GM12891 (cell line): ENCODE data around the gene MPLKIP. TPM values are rescaled to one million over a fixed set of nuclear protein-coding genes. Genes with fewer than 3 reads are reported as not detected.
"Not testable (repeated sequence)": the region's sequence is repeated elsewhere in the genome, so short reads cannot be mapped to it uniquely, and the experiment has no call there.

ENCODE experiments used
- DNase-seq: peaks from one replicate; pipeline ENCODE4 v3.0.0; 2011; ENCODE audit warnings: low spot score; ENCODE audit not compliant: insufficient read length
- FAIRE-seq: peaks from 2 replicates; lab custom pipeline; 2011; peaks lifted over from hg19 to GRCh38; lab: Jason Lieb, UNC
- PAX5 ChIP-seq: IDR thresholded peaks from 2 replicates; pipeline ENCODE4 v1.6.1; 2011; ENCODE audit warnings: low read length, moderate library complexity, mild to moderate bottlenecking; ENCODE audit not compliant: insufficient read depth, severe bottlenecking
- POLR2A ChIP-seq: IDR thresholded peaks from 2 replicates; pipeline ENCODE4 v1.6.1; 2011; ENCODE audit warnings: low read depth, low read length, control low read depth
- POLR2AphosphoS5 ChIP-seq: IDR thresholded peaks from 2 replicates; pipeline ENCODE4 v1.6.1; 2011; ENCODE audit warnings: low read depth, low read length, control low read depth
- POU2F2 ChIP-seq: IDR thresholded peaks from 2 replicates; pipeline ENCODE4 v1.6.1; 2011; ENCODE audit warnings: low read depth, mild to moderate bottlenecking, control low read depth, low read length, moderate library complexity
- SPI1 ChIP-seq: IDR thresholded peaks from 2 replicates; pipeline ENCODE4 v1.6.1; 2011; ENCODE audit warnings: low read depth, low read length, control low read depth
- TAF1 ChIP-seq: IDR thresholded peaks from 2 replicates; pipeline ENCODE4 v1.6.1; 2011; ENCODE audit warnings: low read depth, low read length, control low read depth
- polyA plus RNA-seq: library from polyadenylated mRNA; unstranded; fragments of >200 nt; gene quantifications from one replicate; pipeline ENCODE4 v1.2.1, GENCODE V29; 2012; ENCODE audit warnings: low read depth, missing spikeins, inconsistent platforms; ENCODE audit not compliant: missing spikeins

The MPLKIP gene
- 40.1 TPM for polyA plus RNA-seq

DNA sequence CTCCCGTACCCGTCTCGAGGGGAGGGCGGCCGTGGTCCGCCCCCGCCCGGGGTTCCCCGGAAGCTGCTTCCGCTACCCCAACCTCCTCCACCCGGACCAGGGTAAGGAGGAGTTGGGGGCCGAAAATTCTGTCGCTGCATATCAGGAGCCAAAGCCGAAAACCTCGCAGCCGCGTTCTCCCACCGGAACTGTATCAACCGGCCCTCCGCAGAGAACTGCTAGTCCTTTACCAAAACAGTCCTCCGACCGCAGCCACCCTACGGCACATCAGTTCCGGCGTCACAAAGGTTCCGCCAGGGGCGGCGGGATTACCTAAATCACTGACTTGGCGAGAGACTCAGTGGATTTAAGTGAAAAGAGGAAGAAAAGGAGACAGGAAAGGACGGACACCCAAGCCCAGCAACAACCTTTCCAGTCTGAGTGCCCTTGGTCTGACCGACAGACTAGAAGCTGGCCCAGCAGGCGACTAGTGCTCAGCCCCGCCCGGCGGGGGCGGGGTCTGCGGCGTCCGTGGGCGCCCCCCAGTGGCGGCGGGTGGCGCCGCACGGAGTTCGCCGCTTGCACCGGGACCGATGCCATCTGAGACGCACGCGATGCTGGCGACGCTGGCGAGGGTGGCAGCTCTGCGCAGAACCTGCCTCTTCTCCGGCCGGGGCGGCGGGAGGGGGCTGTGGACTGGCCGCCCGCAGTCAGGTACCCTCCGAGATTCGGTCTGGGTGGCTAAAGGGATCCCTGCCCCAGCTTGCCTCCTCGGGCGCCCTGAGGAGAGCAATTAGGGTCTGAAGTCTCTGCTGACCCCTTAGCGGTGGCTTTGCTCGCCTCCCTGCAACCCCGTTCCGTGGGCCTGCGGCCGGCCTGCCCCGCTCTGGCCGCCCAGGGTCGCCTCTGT, at the start of gene MPLKIP, which contains the start of gene SUGCT:
Gene MPLKIP (minus strand): TSS at position 195 of the 889 bp plus-strand sequence. CDS start 55 bp downstream, at position 140.
Gene SUGCT (plus strand): TSS at position 578 of the 889 bp plus-strand sequence.
- FAIRE-seq (peak; percentile 90), DNase-seq (peak; percentile 85)
- TF ChIP-seq PAX5 (no peak), POLR2AphosphoS5 (peak; percentile 82), TAF1 (peak; percentile 98), POLR2A (peak; percentile 78), SPI1 (no peak), POU2F2 (peak; percentile 82)

DNA sequence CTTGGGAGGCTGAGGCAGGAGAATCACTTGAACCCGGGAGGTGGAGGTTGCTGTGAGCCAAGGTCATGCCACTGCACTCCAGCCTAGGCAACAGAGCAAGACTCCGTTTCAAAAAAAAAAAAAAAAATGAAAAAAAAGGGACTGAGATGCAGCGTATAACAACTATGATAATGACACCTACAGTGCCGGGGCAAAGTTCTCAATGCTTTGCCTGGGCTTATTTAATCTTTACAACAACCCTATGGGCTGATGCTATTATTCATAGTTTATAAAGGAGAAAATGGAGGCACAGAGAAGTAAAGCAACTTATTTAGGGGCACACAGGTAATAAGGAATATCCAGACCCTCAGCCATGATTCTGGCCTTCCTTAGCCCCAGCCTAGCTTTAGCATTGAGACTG, 48.0 kb upstream of the MPLKIP start:
- DNase-seq (no peak), FAIRE-seq (no peak)
- TF ChIP-seq POLR2AphosphoS5 (no peak), SPI1 (no peak), PAX5 (no peak)

DNA sequence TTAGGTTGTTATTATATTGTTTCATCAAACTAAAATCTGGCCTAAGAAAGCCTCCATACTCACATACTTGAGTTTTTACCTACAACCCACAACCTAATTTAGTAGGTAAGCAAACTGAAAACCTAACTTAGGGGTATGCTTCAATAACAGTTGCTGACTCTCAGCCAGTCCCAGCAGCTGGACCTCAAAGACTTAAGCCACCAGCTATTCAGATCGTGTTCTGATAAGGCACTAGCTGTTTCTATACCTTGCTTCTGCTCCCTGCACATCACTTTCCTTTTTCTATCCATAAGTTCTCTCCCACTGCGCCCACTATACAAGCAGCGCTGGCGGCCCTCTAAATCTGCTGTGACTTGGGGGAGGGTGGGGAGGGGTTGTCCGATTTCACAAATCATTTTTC, 42.6 kb upstream of the MPLKIP start:
- no peak for FAIRE-seq

DNA sequence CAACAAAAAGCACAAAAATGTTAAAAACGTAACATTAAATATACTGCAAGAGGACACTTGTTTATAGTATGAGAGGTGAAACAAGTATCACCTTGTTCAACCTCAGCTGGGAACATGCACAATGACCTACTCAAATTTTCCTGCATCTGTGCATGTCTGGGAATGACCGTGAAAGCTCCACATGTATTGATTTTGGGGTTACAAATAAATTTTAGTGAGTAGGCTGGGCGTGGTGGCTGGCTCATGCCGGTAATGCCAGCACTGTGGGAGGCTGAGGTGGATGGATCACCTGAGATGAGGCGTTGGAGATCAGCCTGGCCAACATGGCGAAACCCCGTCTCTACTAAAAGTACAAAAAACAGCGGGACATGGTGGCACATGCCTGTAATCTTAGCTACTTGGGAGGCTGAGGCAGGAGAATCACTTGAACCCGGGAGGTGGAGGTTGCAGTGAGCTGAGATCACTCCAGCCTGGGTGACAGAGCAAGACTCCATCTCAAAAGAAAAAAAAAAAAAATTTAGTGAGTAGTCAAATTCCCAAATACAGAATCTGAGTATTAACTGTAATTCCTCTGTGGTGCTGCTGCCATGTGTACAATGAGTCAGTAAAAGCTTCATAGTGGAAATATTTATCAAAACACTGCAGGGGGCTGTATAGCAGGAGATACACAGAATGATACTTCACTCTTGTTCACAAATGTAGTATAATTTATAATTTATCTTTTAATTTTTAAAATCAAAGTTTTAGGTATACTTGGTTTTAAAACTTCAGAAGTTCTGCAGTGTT, 41.5 kb upstream of the MPLKIP start:
- DNase-seq (no peak), FAIRE-seq (no peak)
- TF ChIP-seq TAF1 = no peak

More for the DNA sequence above, 42.6 kb upstream of the MPLKIP start:
- no peak for DNase-seq
- TF ChIP-seq POU2F2 (no peak), PAX5 (no peak), TAF1 (no peak), POLR2AphosphoS5 (no peak), SPI1 (no peak), POLR2A (no peak)

DNA sequence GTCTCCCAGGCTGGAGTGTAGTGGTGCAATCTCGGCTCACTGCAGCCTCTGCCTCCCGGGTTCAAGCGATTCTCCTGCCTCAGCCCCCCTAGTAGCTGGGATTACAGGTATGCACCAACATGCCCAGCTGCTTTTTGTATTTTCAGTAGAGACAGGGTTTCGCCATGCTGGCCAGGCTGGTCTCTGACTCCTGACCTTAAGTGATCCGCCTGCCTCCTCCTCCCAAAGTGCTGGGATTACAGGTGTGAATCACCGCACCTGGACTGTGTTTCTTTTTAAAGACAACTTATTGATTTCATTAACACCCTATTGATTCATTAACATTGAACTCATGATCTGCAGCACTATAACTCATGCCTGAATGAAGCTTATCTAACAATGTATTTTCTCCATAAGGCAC, 40.8 kb upstream of the MPLKIP start:
- FAIRE-seq = not testable (repeated sequence)

GRCh38 chr7:40173121-40173520, 38.7 kb upstream of the MPLKIP start:
- not testable (repeated sequence) for FAIRE-seq, DNase-seq

More for the DNA sequence above, 40.8 kb upstream of the MPLKIP start:
- DNase-seq = not testable (repeated sequence)

- DNase-seq, FAIRE-seq: not testable (repeated sequence)
Measured at GRCh38 chr7:40168266-40168665, 33.8 kb upstream of the MPLKIP start.

- FAIRE-seq (no peak), DNase-seq (no peak)
- TF ChIP-seq POLR2AphosphoS5 (no peak), POU2F2 (no peak), SPI1 (no peak), PAX5 (no peak), TAF1 (no peak), POLR2A (no peak)
Measured at GRCh38 chr7:40167291-40167690, 32.9 kb upstream of the MPLKIP start.

DNA sequence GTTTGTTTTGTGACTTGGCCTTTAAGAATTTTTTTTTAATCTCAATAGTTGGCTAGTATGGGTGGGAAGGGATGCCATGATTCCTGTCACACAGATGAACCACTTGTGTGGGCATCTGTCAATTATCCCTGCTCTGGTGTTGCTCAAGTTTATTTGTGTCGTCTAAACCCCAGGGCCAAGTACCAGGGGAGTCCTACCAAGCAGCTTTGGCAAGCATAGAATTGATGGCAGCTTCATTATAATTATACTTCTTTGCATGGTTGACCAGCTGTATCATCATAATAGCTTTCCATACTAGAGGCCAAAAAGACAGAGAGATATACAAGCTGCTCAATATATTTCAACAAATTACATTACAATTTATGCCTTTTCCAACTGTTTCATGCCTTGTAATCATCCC, 30.8 kb upstream of the MPLKIP start:
- TF ChIP-seq PAX5 (no peak), POLR2AphosphoS5 (no peak), POLR2A (no peak), SPI1 (no peak), TAF1 (no peak), POU2F2 (no peak)
- FAIRE-seq (no peak), DNase-seq (no peak)

GRCh38 chr7:40162516-40162915, 28.1 kb upstream of the MPLKIP start:
- DNase-seq = no peak

More at GRCh38 chr7:40162516-40162915, 28.1 kb upstream of the MPLKIP start:
- no peak for TF ChIP-seq SPI1
- no peak for TF ChIP-seq PAX5
- no peak for TF ChIP-seq POU2F2
- no peak for TF ChIP-seq POLR2A
- FAIRE-seq = no peak
